ENCODE results near the gene INTS7. TPM values are rescaled to one million over a fixed set of nuclear protein-coding genes. Genes with fewer than 3 reads are reported as not detected.

INTS7 gene
- total and polyA plus RNA-seq, 9 of the 15 experiments (the other 6 are each of a cell fraction or from before 2014, with no cell fraction given): 27.3 to 68.4 (median 40.4) TPM

DNA sequence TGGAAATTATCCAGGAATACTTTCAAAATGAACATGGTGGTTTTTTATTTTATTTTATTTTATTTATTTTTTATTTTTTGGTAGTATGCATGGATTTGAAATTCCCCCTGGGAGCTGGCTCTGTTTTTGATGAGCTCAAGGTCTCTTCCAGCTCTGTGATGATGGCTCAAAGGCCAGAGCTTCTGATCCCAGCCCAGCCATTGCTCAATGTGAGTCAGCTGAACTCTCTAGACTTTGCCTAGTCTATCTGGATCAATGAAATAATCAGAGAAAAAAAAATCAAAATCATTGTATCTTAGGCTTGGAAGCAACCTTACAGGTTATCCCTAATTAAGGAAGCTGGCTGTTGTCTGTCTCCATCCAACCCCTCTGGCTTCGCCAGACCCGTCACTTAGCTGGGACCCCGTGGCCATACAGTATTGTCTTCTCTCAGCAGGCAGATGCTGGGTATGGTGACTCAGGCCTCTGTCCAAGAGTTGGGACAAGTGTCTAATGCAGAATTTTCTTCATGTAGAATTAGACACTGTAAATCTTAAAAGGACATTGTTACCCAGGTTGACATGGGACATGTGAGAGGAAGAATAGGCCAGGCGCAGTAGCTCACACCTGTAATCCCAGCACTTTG is 114.6 kb downstream of the INTS7 start:
- BruUV-seq (replicated peaks): no TSS peak
- Histone ChIP-seq H4K20me1 (replicated peaks; ENCODE audit: control insufficient read depth, insufficient read depth, low read length) (no peaks in the 10 kb centered on the region), H3K4me2 (ENCODE audit: insufficient read depth, low read length) (no peak overlapping the region), H3K27ac (ENCODE audit: extremely low read depth, low read depth, low read length) (no peak overlapping the region), H3K27me3 (ENCODE audit: control insufficient read depth in 2 of 2, insufficient read depth in 2 of 2, low read length in 2 of 2) (peaks cover 0 to 10% of the 10 kb centered on the region in 2 experiments; a peak in 2 of 5 replicates), H3K9me1 (ENCODE audit: control insufficient read depth, insufficient read depth, low read length) (no peaks in the 10 kb centered on the region), H3K79me2 (ENCODE audit: control insufficient read depth, insufficient read depth, low read length) (no peaks in the 10 kb centered on the region), H3K4me3 (no peak overlapping the region), H2AFZ (ENCODE audit: low read depth, low read length) (no peak overlapping the region), H3K9ac (ENCODE audit: insufficient read depth in 1 of 2, low read depth in 2 of 2, low read length in 2 of 2) (no peak overlapping the region), H3K4me1 (replicated peaks in 1 of 2; ENCODE audit: control insufficient read depth in 2 of 2, insufficient read depth in 2 of 2, low read length in 2 of 2) (peaks cover 4 to 5% of the 10 kb centered on the region in 2 experiments; a peak in 3 of 5 replicates), H3K9me3 (replicated peaks; ENCODE audit: control insufficient read depth, insufficient read depth, low read depth, low read length) (no peaks in the 10 kb centered on the region), H3K36me3 (ENCODE audit: control insufficient read depth, insufficient read depth, low read length) (no peaks in the 10 kb centered on the region)
- ChIA-PET CTCF (ENCODE audit: low intra/inter-chr PET ratio) (no interaction called here), POLR2A (interaction anchor here (0.6 to 1.9 kb wide), 5 partner anchors 8 to 237 kb away, joined by 3 to 6 read pairs (median 3); no protein-coding TSS in a partner anchor)
- FAIRE-seq (no peak), ATAC-seq (no peak), DNase-seq (ENCODE audit: extremely low read depth in 1 of 4, low spot score in 3 of 4) (no peak)
- in situ Hi-C loops (cut with MboI): no loop called here
- no peak for TF ChIP-seq SPI1 (IDR thresholded peaks at IDR 0.05; ENCODE audit: borderline replicate concordance, low read depth, low read length)
- TF ChIP-seq, protein P1, sequence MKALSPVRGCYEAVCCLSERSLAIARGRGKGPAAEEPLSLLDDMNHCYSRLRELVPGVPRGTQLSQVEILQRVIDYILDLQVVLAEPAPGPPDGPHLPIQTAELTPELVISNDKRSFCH (CRISPR knock-in tag; IDR thresholded peaks at IDR 0.05): no peak
- TF ChIP-seq, protein P1 (tag; IDR thresholded peaks at IDR 0.05): no peak
- TF ChIP-seq TCF3 (CRISPR knock-in tag; IDR thresholded peaks at IDR 0.05): no peak
- TF ChIP-seq, protein P2, sequence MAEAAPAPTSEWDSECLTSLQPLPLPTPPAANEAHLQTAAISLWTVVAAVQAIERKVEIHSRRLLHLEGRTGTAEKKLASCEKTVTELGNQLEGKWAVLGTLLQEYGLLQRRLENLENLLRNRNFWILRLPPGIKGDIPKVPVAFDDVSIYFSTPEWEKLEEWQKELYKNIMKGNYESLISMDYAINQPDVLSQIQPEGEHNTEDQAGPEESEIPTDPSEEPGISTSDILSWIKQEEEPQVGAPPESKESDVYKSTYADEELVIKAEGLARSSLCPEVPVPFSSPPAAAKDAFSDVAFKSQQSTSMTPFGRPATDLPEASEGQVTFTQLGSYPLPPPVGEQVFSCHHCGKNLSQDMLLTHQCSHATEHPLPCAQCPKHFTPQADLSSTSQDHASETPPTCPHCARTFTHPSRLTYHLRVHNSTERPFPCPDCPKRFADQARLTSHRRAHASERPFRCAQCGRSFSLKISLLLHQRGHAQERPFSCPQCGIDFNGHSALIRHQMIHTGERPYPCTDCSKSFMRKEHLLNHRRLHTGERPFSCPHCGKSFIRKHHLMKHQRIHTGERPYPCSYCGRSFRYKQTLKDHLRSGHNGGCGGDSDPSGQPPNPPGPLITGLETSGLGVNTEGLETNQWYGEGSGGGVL (CRISPR knock-in tag; IDR thresholded peaks at IDR 0.05): no peak
- no peak for TF ChIP-seq ZNF699 (CRISPR knock-in tag; IDR thresholded peaks at IDR 0.05; ENCODE audit: insufficient replicate concordance)
- no peak for TF ChIP-seq NUFIP1 (IDR thresholded peaks at IDR 0.05; ENCODE audit: partially characterized antibody)
- TF ChIP-seq U2AF2 (optimal IDR thresholded peaks at IDR 0.05; ENCODE audit: low read depth, low read length): no peak
- TF ChIP-seq ZNF23 (CRISPR knock-in tag; IDR thresholded peaks at IDR 0.05): no peak
- no peak for TF ChIP-seq ZNF384 (IDR thresholded peaks at IDR 0.05; ENCODE audit: low read depth, low read length)
- TF ChIP-seq SMAD3 (CRISPR knock-in tag; conservative IDR thresholded peaks at IDR 0.05): no peak
- no peak for TF ChIP-seq RBM22 (IDR thresholded peaks at IDR 0.05; ENCODE audit: low read depth, low read length, poor library complexity, severe bottlenecking)
- intact Hi-C loops (cut with micrococcal nuclease): no loop called here
- WGBS (ENCODE audit: insufficient coverage, low coverage, missing lambda C conversion rate): 39% methylated on average over 4 of the region's 4 CpGs

Measured in K562 (cell line).